ENCODE data around the gene ZEB2.
A peak's percentile ranks its signal among the peaks of the same experiment; 100 is the strongest.

The ZEB2 gene

GRCh38 chr2:144468823-144469595 is 50.9 kb downstream of the ZEB2 start:
- peak in 1 of 3 experiments; percentile 31 for DNase-seq

- no peak for DNase-seq
Measured at GRCh38 chr2:144467502-144468137, 52.3 kb downstream of the ZEB2 start.

- DNase-seq = peak in 2 of 3 experiments; percentile 42 to 80
Measured at GRCh38 chr2:144466637-144467036, 53.3 kb downstream of the ZEB2 start.

GRCh38 chr2:144465749-144466148 is 54.2 kb downstream of the ZEB2 start:
- DNase-seq = no peak

- DNase-seq = peak in 2 of 3 experiments; percentile 16 to 41
Measured at GRCh38 chr2:144464730-144465129, 55.2 kb downstream of the ZEB2 start.

GRCh38 chr2:144463266-144463665 is 56.7 kb downstream of the ZEB2 start:
- no peak for DNase-seq

GRCh38 chr2:144462266-144462665 is 57.7 kb downstream of the ZEB2 start:
- peak in 1 of 3 experiments; percentile 7 for DNase-seq

- no peak for DNase-seq
Measured at GRCh38 chr2:144461308-144461766, 58.6 kb downstream of the ZEB2 start.

- no peak for DNase-seq
Measured at GRCh38 chr2:144460727-144461307, 59.1 kb downstream of the ZEB2 start.

GRCh38 chr2:144459937-144460336 is 60.0 kb downstream of the ZEB2 start:
- DNase-seq = no peak

GRCh38 chr2:144459286-144459685 is 60.6 kb downstream of the ZEB2 start:
- no peak for DNase-seq

GRCh38 chr2:144458541-144458940 is 61.4 kb downstream of the ZEB2 start:
- no peak for DNase-seq

GRCh38 chr2:144456680-144457079 is 63.2 kb downstream of the ZEB2 start:
- DNase-seq = no peak

- DNase-seq = no peak
Measured at GRCh38 chr2:144455987-144456386, 63.9 kb downstream of the ZEB2 start.

- no peak for DNase-seq
Measured at GRCh38 chr2:144454466-144455287, 65.2 kb downstream of the ZEB2 start.

GRCh38 chr2:144453486-144454158 is 66.3 kb downstream of the ZEB2 start:
- DNase-seq = no peak

- DNase-seq = peak in 1 of 3 experiments; percentile 17
Measured at GRCh38 chr2:144452989-144453336, 67.0 kb downstream of the ZEB2 start.

GRCh38 chr2:144452169-144452988 is 67.5 kb downstream of the ZEB2 start:
- DNase-seq = peak in 2 of 3 experiments; percentile 2 to 33

GRCh38 chr2:144451443-144451842 is 68.5 kb downstream of the ZEB2 start:
- no peak for DNase-seq

GRCh38 chr2:144449028-144449406 is 70.9 kb downstream of the ZEB2 start:
- DNase-seq = no peak

- peak in 1 of 3 experiments; percentile 28 for DNase-seq
Measured at GRCh38 chr2:144448389-144449027, 71.4 kb downstream of the ZEB2 start.
